Measurements from ENCODE around the gene SGSH.

SGSH gene

GRCh38 chr17:80187515-80187941 is 32.6 kb downstream of the SGSH start:
- H3K4me3 ChIP-seq (ENCODE audit: low read depth, low read length): no peak overlapping the region
- no peak for TF ChIP-seq CTCF (IDR thresholded peaks at IDR 0.05; ENCODE audit: low read depth, low read length)
- no peak for DNase-seq (ENCODE audit: low read depth, low spot score)
- in situ Hi-C loops (cut with HindIII; ENCODE audit: low sequenced_read_pairs): no loop called here

- in situ Hi-C loops (cut with HindIII; ENCODE audit: low sequenced_read_pairs): no loop called here
- H3K4me3 ChIP-seq (ENCODE audit: low read depth, low read length): no peak overlapping the region
- no peak for TF ChIP-seq CTCF (IDR thresholded peaks at IDR 0.05; ENCODE audit: low read depth, low read length)
- no peak for DNase-seq (ENCODE audit: low read depth, low spot score)
Measured at GRCh38 chr17:80187090-80187489, 33.0 kb downstream of the SGSH start.

DNA sequence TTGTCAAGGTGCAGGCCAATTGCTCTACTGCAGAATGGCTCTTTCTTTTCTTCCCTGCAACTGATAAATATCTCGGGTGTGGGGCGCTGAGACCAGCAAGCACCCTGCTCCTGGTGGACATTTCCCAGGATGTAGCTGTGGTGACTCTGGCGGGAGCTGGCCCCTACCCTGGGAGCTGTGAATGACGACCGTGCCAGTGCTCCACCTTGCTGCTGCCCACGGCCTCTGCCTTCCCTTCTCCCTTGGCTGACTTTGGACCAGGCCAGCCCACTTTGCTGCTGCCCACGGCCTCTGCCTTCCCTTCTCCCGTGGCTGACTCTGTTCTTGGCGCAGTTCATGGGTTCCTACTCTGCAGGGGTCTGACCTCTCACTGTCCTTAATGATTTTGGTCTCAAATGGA is 34.2 kb downstream of the SGSH start:
- in situ Hi-C loops (cut with HindIII; ENCODE audit: low sequenced_read_pairs): no loop called here
- no peak overlapping the region for H3K4me3 ChIP-seq (ENCODE audit: low read depth, low read length)
- TF ChIP-seq CTCF (IDR thresholded peaks at IDR 0.05; ENCODE audit: low read depth, low read length): no peak
- no peak for DNase-seq (ENCODE audit: low read depth, low spot score)

DNA sequence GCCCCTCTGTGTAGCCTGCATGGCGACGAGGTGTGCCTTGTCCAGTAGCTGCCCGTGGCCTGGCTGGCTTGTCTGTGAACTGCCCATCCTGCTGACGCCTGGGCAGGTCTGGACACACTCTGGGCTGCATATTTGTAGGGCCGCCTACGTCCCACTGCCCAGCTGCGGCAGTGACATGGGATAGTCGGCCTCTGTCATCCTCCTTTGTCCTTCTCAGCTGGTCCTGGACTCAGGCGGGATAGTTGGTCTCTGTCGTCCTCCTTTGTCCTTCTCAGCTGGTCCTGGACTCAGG is 35.8 kb downstream of the SGSH start:
- TF ChIP-seq CTCF (IDR thresholded peaks at IDR 0.05; ENCODE audit: low read depth, low read length): no peak
- DNase-seq (ENCODE audit: low read depth, low spot score): no peak
- in situ Hi-C loops (cut with HindIII; ENCODE audit: low sequenced_read_pairs): no loop called here
- no peak overlapping the region for H3K4me3 ChIP-seq (ENCODE audit: low read depth, low read length)

- no peak for DNase-seq (ENCODE audit: low read depth, low spot score)
- TF ChIP-seq CTCF (IDR thresholded peaks at IDR 0.05; ENCODE audit: low read depth, low read length): no peak
- in situ Hi-C loops (cut with HindIII; ENCODE audit: low sequenced_read_pairs): no loop called here
- no peak overlapping the region for H3K4me3 ChIP-seq (ENCODE audit: low read depth, low read length)
Measured at GRCh38 chr17:80183581-80184422, 36.3 kb downstream of the SGSH start.

- no peak for TF ChIP-seq CTCF (IDR thresholded peaks at IDR 0.05; ENCODE audit: low read depth, low read length)
- in situ Hi-C loops (cut with HindIII; ENCODE audit: low sequenced_read_pairs): no loop called here
- no peak for DNase-seq (ENCODE audit: low read depth, low spot score)
- H3K4me3 ChIP-seq (ENCODE audit: low read depth, low read length): no peak overlapping the region
Measured at GRCh38 chr17:80182845-80183223, 37.3 kb downstream of the SGSH start.

All from astrocyte of the spinal cord (primary cell).